ENCODE results near the gene TNFAIP8.

- TF ChIP-seq, protein P1, sequence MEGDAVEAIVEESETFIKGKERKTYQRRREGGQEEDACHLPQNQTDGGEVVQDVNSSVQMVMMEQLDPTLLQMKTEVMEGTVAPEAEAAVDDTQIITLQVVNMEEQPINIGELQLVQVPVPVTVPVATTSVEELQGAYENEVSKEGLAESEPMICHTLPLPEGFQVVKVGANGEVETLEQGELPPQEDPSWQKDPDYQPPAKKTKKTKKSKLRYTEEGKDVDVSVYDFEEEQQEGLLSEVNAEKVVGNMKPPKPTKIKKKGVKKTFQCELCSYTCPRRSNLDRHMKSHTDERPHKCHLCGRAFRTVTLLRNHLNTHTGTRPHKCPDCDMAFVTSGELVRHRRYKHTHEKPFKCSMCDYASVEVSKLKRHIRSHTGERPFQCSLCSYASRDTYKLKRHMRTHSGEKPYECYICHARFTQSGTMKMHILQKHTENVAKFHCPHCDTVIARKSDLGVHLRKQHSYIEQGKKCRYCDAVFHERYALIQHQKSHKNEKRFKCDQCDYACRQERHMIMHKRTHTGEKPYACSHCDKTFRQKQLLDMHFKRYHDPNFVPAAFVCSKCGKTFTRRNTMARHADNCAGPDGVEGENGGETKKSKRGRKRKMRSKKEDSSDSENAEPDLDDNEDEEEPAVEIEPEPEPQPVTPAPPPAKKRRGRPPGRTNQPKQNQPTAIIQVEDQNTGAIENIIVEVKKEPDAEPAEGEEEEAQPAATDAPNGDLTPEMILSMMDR (conservative IDR thresholded peaks at IDR 0.05; ENCODE audit: low read depth in 2 of 2): no peak
- TF ChIP-seq EZH2 (IDR thresholded peaks at IDR 0.05; ENCODE audit: low read depth, unreplicated experiment) (no peak), POLR2AphosphoS5 (IDR thresholded peaks at IDR 0.05; ENCODE audit: low read depth) (no peak), EZH2phosphoT487 (IDR thresholded peaks at IDR 0.05; ENCODE audit: unreplicated experiment) (no peak), ZNF331 (CRISPR knock-in tag; IDR thresholded peaks at IDR 0.05; ENCODE audit: low read depth) (no peak), REST (IDR thresholded peaks at IDR 0.05; ENCODE audit: unreplicated experiment) (no peak), JUNB (IDR thresholded peaks at IDR 0.05; ENCODE audit: unreplicated experiment) (no peak)
- TF ChIP-seq, protein P2, sequence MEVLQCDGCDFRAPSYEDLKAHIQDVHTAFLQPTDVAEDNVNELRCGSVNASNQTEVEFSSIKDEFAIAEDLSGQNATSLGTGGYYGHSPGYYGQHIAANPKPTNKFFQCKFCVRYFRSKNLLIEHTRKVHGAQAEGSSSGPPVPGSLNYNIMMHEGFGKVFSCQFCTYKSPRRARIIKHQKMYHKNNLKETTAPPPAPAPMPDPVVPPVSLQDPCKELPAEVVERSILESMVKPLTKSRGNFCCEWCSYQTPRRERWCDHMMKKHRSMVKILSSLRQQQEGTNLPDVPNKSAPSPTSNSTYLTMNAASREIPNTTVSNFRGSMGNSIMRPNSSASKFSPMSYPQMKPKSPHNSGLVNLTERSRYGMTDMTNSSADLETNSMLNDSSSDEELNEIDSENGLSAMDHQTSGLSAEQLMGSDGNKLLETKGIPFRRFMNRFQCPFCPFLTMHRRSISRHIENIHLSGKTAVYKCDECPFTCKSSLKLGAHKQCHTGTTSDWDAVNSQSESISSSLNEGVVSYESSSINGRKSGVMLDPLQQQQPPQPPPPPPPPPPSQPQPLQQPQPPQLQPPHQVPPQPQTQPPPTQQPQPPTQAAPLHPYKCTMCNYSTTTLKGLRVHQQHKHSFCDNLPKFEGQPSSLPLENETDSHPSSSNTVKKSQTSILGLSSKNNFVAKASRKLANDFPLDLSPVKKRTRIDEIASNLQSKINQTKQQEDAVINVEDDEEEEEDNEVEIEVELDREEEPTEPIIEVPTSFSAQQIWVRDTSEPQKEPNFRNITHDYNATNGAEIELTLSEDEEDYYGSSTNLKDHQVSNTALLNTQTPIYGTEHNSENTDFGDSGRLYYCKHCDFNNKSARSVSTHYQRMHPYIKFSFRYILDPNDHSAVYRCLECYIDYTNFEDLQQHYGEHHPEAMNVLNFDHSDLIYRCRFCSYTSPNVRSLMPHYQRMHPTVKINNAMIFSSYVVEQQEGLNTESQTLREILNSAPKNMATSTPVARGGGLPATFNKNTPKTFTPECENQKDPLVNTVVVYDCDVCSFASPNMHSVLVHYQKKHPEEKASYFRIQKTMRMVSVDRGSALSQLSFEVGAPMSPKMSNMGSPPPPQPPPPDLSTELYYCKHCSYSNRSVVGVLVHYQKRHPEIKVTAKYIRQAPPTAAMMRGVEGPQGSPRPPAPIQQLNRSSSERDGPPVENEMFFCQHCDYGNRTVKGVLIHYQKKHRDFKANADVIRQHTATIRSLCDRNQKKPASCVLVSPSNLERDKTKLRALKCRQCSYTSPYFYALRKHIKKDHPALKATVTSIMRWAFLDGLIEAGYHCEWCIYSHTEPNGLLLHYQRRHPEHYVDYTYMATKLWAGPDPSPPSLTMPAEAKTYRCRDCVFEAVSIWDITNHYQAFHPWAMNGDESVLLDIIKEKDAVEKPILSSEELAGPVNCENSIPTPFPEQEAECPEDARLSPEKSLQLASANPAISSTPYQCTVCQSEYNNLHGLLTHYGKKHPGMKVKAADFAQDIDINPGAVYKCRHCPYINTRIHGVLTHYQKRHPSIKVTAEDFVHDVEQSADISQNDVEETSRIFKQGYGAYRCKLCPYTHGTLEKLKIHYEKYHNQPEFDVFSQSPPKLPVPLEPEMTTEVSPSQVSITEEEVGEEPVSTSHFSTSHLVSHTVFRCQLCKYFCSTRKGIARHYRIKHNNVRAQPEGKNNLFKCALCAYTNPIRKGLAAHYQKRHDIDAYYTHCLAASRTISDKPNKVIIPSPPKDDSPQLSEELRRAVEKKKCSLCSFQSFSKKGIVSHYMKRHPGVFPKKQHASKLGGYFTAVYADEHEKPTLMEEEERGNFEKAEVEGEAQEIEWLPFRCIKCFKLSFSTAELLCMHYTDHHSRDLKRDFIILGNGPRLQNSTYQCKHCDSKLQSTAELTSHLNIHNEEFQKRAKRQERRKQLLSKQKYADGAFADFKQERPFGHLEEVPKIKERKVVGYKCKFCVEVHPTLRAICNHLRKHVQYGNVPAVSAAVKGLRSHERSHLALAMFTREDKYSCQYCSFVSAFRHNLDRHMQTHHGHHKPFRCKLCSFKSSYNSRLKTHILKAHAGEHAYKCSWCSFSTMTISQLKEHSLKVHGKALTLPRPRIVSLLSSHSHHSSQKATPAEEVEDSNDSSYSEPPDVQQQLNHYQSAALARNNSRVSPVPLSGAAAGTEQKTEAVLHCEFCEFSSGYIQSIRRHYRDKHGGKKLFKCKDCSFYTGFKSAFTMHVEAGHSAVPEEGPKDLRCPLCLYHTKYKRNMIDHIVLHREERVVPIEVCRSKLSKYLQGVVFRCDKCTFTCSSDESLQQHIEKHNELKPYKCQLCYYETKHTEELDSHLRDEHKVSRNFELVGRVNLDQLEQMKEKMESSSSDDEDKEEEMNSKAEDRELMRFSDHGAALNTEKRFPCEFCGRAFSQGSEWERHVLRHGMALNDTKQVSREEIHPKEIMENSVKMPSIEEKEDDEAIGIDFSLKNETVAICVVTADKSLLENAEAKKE (CRISPR knock-in tag; IDR thresholded peaks at IDR 0.05): no peak
Measured at GRCh38 chr5:119382169-119382568, 26.4 kb downstream of the TNFAIP8 start.

Data from GM23338 (cell line).